Pancreas (tissue), 10 donors: ENCODE results near the gene CHSY1. TPM values are rescaled to one million over a fixed set of nuclear protein-coding genes. Genes with fewer than 3 reads are reported as not detected.
A peak's percentile ranks its signal among the peaks of the same experiment; 100 is the strongest.

ENCODE experiments used
- ATAC-seq, 4 donors: fragments of 200-7000 bp; cut with Tn5 transposase; one replicate each; pipeline versions ENCODE4 v1.8.0 to v1.9.1; 2020; ENCODE audit warnings: mild to moderate bottlenecking in 4 of 4, moderate library complexity in 4 of 4
- DNase-seq, 6 donors: peaks; one replicate each; pipeline ENCODE4 v3.0.0-alpha.2; 2020
- FAIRE-seq: peaks from 2 replicates; lab custom pipeline; 2012; peaks lifted over from hg19 to GRCh38; lab: Jason Lieb, UNC
- H3K27ac ChIP-seq, 4 donors: fragments of 200-600 bp; sonication (generic); 1 replicate in 3 of 4; 2 replicates in 1 of 4; pipeline versions ENCODE4 v1.5.0 to v1.8.0; 2020
- H3K27me3 ChIP-seq, 4 donors: fragments of 200-600 bp; one replicate each; pipeline ENCODE4 v1.8.0; 2021
- H3K36me3 ChIP-seq, 3 donors: fragments of 200-600 bp; sonication (generic) in 1 of 3; one replicate each; pipeline versions ENCODE4 v1.5.0 to v1.8.0; 2020 to 2021
- H3K4me1 ChIP-seq, 3 donors: fragments of 200-600 bp; one replicate each; pipeline ENCODE4 v1.8.0; 2021
- H3K4me3 ChIP-seq, 4 donors: fragments of 200-600 bp; sonication (generic) in 2 of 4; one replicate each; pipeline versions ENCODE4 v1.5.0 to v1.8.0; 2020 to 2021
- H3K9me3 ChIP-seq, 4 donors: fragments of 200-600 bp; one replicate each; pipeline ENCODE4 v1.8.0; 2021
- CTCF ChIP-seq, 4 donors: fragments of 200-600 bp; sonication (generic) in 3 of 4; IDR thresholded peaks; one replicate each; pipeline versions ENCODE4 v1.5.0 to v1.8.0; 2021; ENCODE audit warnings: antibody characterized with exemption in 4 of 4
- WGBS, 2 donors: extraction: QIAGEN DNeasy Blood & Tissue Kit; methylation state at CpG; one replicate each; pipeline ENCODE4 v1.1.7; 2013; 5-methylcytosine and 5-hydroxymethylcytosine counted together
- intact Hi-C, 3 donors: fragments of 100-400 bp; cut with DNase I; formaldehyde crosslinking; loops; one replicate each; pipeline versions ENCODE4 v1.11.1 to v1.14.2; 2022
- polyA plus RNA-seq, 2 donors: library from polyadenylated mRNA; stranded (reverse); fragments of 200-250 nt; gene quantifications; one replicate each; pipeline ENCODE4 v1.2.3, GENCODE V29; 2013
- total RNA-seq, 6 donors: library from RNA; stranded (reverse); fragmentation: NEBNext Ultra II Directional in 4 of 6; extraction: Animal tissue kit (Norgen Biotek cat#: 25700) in 4 of 6; gene quantifications; one replicate each; pipeline versions ENCODE4 v1.2.1 to v1.2.4, GENCODE V29; 2021 to 2023
- donor health status: healthy with polysubstance abuse.
- donor health status: DM: no; HTN: no; CAD: no; lungs with moderate emphysema.
- donor health status: DM: no; HTN: no; CAD: no.
- donor health status: control.
- donor health status: control.
- donor health status: Bipolar disorder and iron deficiency.
- donor health status: DM: yes; HTN: yes; CAD: no.
- donor health status: DM: no; HTN: no; CAD: no.
- donor health status: DM: no; HTN: no; CAD: no.
- donor health status: DM: yes; HTN: yes; CAD: no.

The CHSY1 gene
- total and polyA plus RNA-seq, 8 donors, result 3.4 to 11.2 (median 5.5) TPM

GRCh38 chr15:101243420-101243819 lies 8.4 kb downstream of the CHSY1 start:
- ATAC-seq, result peak in 1 of 4 donors; percentile 22

GRCh38 chr15:101242999-101243336 lies 8.9 kb downstream of the CHSY1 start:
- no peak overlapping the region for H3K4me3 ChIP-seq
- no peaks in the 10 kb centered on the region for H3K36me3 ChIP-seq
- H3K9me3 ChIP-seq, result no peaks in the 10 kb centered on the region
- peaks cover 0 to 5% (median 0%) of the 10 kb centered on the region in 3 donors for H3K4me1 ChIP-seq
- no peak for DNase-seq
- no peaks in the 10 kb centered on the region for H3K27me3 ChIP-seq
- H3K27ac ChIP-seq, result peak overlapping the region in 1 of 4 donors; percentile 14
- WGBS, 2 donors, result 80 to 83% methylated on average over 6 of the region's 6 CpGs
- intact Hi-C loops, result no loop called here
- no peak for ATAC-seq
- TF ChIP-seq CTCF (IDR thresholded peaks at IDR 0.05), result no peak
- FAIRE-seq, result no peak

More at GRCh38 chr15:101243420-101243819, 8.4 kb downstream of the CHSY1 start:
- H3K4me1 ChIP-seq, result peaks cover 0 to 5% (median 0%) of the 10 kb centered on the region in 3 donors
- H3K9me3 ChIP-seq, result no peaks in the 10 kb centered on the region
- no peaks in the 10 kb centered on the region for H3K36me3 ChIP-seq
- intact Hi-C loops, result no loop called here
- H3K27ac ChIP-seq, result no peak overlapping the region
- TF ChIP-seq CTCF (IDR thresholded peaks at IDR 0.05), result no peak
- 67 to 75% methylated on average over 9 of the region's 9 CpGs for WGBS, 2 donors
- DNase-seq, result no peak
- FAIRE-seq, result no peak
- no peak overlapping the region for H3K4me3 ChIP-seq
- H3K27me3 ChIP-seq, result no peaks in the 10 kb centered on the region

GRCh38 chr15:101242160-101242998 lies 9.5 kb downstream of the CHSY1 start:
- no peak for TF ChIP-seq CTCF (IDR thresholded peaks at IDR 0.05)
- FAIRE-seq (no peak), DNase-seq (no peak), ATAC-seq (peak in 3 of 4 donors; percentile 37 to 68 (median 58))
- Histone ChIP-seq H3K9me3 (no peaks in the 10 kb centered on the region), H3K4me3 (no peak overlapping the region), H3K36me3 (no peaks in the 10 kb centered on the region), H3K4me1 (peaks cover 0 to 5% (median 0%) of the 10 kb centered on the region in 3 donors), H3K27me3 (no peaks in the 10 kb centered on the region), H3K27ac (peak overlapping the region in 1 of 4 donors; percentile 14)
- WGBS, 2 donors, result 69 to 75% methylated on average over 12 of the region's 12 CpGs
- intact Hi-C loops, result no loop called here

- Histone ChIP-seq H3K27ac (no peak overlapping the region), H3K9me3 (no peaks in the 10 kb centered on the region), H3K4me1 (peaks cover 0 to 5% (median 0%) of the 10 kb centered on the region in 3 donors), H3K4me3 (no peak overlapping the region), H3K36me3 (no peaks in the 10 kb centered on the region), H3K27me3 (no peaks in the 10 kb centered on the region)
- ATAC-seq (peak in 2 of 4 donors; percentile 55), FAIRE-seq (no peak), DNase-seq (no peak)
- 44 to 54% methylated on average over 5 of the region's 5 CpGs for WGBS, 2 donors
- intact Hi-C loops, result no loop called here
- TF ChIP-seq CTCF (IDR thresholded peaks at IDR 0.05), result no peak
These were observed 11.5 kb downstream of the CHSY1 start for GRCh38 chr15:101240358-101240757.

- no peaks in the 10 kb centered on the region for H3K36me3 ChIP-seq
- 84 to 87% methylated on average over 6 of the region's 6 CpGs for WGBS, 2 donors
- DNase-seq (no peak), ATAC-seq (no peak), FAIRE-seq (no peak)
- no peaks in the 10 kb centered on the region for H3K27me3 ChIP-seq
- H3K4me3 ChIP-seq, result no peak overlapping the region
- no peak overlapping the region for H3K27ac ChIP-seq
- TF ChIP-seq CTCF (IDR thresholded peaks at IDR 0.05), result no peak
- peaks cover 0 to 5% (median 0%) of the 10 kb centered on the region in 3 donors for H3K4me1 ChIP-seq
- intact Hi-C loops, result no loop called here
- H3K9me3 ChIP-seq, result no peaks in the 10 kb centered on the region
These were observed 12.1 kb downstream of the CHSY1 start for GRCh38 chr15:101239724-101240136.
